GM18508 (cell line): Measurements from ENCODE around the gene ARMC9.

Experiments
- ATAC-seq: cut with Tn5 transposase; IDR thresholded peaks from one replicate; pipeline ENCODE4 v1.9.1; 2021; ENCODE audit warnings: moderate number of reproducible peaks; ENCODE audit not compliant: insufficient read depth, unreplicated experiment

Gene ARMC9

DNA sequence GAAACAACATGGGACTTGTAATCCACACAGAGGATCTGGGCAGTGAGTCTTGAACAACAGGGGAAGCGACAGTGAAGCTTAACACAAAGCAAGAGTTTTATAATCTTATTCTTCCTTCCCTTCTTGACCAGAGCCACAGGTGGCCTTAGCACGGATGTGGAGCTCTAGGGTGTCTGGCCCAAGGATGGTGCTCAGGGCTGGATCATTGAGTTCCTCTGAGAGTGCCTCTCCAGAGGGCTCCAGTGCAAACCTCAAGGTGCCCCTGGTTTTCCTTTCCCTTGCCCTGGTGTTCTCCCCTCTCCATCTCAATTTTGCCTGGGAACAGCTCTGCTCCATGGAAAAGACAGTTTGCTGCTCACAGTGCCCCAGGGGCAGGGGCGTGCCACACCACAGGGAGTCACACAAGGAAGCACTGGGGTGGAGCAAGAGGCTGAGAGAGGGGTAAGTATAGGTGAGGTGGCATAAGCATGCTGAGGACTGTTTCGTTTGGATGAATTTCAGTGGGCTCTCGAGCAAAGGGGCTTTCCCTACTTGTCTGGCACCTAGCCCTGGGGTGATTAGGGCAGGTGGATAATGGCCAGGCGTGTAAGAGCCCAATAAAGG, 108.5 kb downstream of the ARMC9 start:
- no peak for ATAC-seq

DNA sequence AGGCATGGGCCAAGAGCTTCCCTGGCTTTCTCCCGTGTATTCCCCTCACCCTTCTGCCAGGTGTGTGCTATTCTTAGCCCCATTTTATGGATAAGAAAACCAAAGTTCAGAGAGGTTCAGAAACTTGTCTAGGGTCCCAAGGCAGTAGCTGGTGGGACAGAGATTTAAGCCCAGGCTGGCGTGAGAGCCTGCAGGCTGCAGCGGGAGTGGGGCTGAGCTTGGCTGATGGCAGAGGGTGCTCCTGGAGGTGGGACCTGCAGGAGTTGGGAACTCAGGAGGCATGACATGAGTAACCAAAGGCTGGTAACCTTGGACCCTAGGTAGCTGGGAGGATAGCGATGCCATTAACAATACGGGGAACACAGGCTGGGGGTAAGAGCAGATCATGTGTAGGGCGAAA, 109.8 kb downstream of the ARMC9 start:
- no peak for ATAC-seq

DNA sequence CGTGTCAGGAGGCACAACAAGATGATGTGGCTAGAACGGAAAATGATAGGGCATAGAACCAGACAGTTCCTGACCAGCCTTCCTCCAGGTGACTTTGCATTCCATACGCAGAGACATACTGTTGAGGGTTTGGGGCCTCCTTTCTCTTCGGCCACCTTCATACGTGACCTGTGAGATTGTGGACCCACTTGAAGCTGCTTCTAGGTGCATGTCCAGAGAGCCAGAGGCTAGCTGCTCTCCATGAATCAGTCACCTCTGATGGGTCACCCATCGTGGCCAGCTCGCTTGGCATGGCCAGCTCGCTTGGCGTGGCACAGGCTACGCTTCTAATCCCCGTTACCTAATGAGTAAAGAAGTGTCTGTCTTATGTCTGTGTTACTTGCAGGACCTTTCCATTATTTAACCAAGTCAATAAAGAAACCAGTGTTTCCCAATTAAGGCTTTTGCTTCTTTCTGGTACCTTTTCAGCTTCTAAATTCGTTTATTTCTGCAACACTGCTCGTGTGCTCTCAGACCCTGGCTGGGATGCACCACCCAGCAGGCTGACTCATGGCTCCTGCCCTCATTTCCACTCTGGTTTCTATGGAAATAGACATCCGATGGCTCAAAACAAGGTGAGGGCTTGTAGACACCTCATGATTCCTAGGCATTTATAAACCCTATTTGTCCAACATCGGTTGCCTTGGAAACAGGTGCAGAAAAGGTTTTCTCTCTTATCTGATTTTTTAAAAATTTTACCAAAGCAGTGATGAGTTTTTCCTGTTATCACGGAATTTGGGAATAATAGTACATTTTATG, 110.4 kb downstream of the ARMC9 start:
- no peak for ATAC-seq

DNA sequence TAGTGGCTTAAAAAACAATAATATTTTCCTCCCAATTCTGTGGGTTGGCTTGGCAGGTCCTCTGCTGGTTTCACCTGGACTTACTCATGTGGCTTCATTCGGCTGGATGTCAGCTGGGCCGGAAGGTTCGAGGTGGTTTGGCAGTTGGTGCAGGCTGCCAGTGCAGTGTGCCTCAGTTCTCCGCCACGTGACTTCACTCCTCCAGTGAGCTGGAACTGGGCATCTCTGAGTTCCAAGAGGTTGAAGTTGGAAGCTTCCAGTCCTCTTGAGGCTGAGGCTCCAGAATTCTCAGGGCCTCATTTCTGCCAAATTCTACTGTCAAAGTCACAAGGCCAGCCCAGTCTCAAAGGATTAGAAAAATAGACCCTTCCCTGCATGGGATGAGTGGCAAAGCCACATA, 113.6 kb downstream of the ARMC9 start:
- ATAC-seq, result no peak

DNA sequence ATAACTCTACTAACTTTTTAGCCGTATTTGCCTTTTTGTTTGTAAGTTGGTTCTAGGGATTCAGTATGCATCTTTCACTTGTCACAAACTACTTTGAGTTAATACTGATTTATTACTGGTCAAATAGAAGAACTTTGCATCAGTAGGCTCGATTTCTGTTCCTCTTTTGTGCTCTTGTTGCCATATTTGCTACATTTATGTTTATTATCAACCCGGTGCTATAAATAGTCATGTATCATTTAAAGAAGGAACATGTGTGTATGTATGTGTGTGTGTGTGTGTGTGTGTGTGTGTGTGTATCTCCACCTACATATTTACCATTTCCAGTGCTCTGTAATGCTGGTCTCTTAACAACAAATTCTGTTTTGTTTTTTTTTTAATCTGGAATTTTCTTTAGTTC, 117.5 kb downstream of the ARMC9 start:
- ATAC-seq, result no peak

DNA sequence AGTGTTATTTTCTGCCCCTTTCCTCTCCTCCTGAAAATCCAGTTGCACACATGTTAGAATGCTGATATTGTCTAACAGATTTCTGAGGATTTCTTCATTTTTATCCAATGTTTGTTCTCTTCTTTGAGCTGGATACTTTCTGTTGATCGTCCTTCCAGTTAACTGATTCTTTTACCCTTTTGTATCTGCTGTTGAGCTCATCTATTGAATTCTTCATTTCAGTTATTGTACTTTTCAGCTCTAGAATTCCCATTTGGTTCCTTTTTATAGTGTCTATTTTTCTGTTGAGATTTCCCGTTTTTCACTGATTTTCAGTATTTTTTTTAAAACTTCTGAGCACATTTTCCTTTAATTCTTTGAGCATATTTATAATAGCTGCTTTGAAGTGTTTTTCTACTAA, 119.1 kb downstream of the ARMC9 start:
- no peak for ATAC-seq

DNA sequence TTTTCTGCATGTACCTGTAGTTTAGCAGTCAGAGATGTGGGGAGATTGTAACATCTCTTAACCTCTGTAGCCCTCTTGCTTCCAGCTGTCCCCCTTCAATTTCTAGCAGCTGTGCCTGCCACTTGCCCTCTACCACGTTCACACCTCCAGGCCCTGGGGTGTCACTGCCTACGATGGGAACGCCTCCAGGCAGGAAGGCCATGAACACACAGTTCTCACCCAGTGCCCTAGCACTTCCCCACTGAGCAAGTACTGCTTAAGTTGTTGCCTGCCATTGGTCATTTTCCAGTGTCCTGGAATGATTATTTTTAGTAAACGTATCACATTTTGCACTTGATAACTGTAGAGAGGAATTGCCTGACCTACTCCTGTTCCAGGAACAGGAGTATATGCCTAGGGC, 120.0 kb downstream of the ARMC9 start:
- ATAC-seq, result no peak

DNA sequence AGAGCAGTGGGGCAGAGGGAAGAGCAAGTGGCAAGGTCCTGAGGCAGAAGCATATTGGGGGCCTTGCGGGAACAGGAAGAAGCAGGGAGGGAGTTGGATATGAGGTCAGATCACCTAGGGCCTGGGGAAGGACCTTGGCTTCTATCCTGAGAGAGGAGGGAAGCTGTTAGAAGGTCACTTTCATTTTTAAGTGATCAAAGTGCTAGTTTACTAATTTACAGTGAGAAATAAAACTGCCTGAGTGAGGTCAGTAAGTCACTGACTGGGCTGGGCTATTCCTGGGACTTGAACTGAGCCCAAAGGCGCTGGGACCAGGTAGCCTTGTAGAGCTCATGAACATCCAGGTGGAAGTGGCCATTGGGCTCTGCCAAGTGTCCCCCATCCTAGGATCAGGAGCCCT, 120.5 kb downstream of the ARMC9 start:
- no peak for ATAC-seq

DNA sequence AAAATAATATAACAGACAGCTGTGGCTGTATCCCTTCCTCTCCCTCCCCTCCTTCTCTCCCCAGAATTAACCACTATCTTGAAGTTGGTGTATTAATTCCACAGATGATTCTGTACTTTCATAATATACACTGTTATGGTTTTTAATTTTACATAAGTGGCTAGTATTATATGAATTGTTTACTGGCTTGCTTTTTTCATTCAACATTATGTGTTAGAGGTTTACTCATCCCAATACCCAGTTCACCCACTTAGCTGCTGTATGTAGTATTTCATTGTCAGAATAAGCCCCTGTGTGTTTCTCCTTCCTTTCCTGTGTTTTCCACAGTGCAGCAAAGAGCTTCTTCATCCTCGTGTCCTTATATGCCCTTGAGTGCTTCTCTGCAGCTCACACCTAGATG, 121.4 kb downstream of the ARMC9 start:
- ATAC-seq, result no peak

DNA sequence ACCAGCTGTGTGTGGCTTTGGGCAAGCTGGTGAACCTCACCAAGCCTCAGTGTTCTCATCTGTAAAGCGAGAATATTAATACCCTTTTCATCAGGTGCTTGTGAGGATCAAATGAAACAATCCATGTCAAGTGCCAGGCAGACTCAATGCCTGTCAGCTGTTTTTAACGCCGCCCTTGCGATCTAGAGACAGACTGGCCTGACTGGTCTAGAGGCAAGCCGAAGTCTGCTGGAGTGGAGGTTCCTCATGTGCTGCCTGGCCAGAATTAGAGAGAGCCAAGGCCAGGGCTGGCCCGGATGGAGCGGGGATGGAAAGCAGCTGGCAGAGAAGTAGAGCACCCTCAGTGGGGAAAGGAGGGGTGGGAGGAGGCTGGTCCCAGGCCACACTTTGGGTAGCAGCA, 122.6 kb downstream of the ARMC9 start:
- ATAC-seq, result no peak

DNA sequence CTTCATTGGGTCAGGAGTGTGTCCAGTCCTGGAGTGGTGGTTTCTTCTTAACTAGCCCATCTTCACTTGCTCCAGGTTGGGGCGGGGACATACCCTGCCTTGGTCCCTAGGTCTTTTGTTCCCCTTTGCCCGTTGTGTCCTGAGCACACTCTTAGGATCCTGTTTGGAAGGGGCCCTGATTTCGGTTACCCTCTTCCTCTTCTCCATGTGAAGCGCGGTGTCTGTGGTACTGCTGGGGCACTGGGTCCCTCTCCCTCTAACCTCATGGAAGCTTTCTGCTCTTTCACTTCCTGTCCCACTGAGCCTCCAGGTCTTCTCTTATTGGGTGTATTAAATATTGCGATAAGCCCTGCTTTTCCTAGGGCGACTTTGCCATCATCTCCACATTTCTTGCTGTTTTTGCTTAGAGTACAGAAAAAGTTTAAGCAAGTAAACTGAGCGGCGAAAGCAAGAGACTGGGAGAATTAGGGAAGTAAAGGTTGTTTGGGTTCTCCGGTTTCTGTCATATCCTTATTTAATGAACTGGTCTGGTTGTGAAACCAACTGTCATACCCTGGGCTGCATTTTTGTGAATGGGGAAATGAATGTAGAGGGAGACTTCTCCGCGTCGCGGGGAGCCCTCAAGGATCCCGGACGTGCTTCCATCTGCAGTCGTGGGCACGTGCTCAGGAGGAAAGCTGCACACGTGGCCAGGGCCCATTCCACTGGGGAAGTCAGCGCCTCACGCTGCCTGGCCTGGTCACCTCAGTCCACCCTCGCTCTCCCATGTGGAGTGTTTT, 123.3 kb downstream of the ARMC9 start:
- no peak for ATAC-seq

DNA sequence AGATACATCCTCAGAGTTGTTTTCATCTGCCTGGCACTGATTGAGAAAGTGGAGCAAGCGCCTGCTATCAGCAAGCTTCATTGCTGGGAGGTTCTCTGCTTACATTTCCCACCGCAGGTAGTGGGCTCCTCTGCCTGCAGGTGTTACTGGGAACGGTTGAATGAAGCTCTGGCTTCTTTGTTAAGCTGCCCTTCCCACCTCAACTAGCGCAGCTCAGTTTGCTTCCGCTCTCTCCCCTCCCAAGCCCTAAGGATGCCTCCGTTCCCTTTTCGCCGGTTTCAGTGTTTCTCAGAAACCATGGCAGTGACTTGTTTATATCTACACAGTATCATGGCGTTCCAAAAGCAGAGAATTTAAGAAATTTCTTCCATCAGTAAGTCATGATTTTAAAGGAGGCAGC, 124.9 kb downstream of the ARMC9 start:
- ATAC-seq, result no peak

DNA sequence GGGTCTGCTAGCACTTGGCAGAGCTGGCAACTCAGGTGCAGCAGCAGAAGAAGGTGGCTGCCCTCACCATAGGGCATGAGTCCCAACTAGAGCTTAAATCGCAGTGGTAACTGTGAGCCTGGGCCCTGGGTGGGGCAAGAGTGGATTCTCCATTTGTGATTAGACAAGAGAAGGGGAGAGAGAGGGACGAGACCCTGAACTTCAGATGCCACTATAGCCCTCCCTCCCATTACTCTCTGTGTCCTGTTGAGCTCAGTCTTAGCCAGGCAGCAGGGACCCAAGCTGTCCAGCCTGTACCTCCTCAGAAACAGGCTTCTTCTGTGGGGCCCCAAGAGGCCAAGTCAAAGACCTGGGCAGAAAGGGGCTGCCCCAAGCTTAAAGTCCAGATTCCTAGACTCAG, 127.4 kb downstream of the ARMC9 start:
- no peak for ATAC-seq

DNA sequence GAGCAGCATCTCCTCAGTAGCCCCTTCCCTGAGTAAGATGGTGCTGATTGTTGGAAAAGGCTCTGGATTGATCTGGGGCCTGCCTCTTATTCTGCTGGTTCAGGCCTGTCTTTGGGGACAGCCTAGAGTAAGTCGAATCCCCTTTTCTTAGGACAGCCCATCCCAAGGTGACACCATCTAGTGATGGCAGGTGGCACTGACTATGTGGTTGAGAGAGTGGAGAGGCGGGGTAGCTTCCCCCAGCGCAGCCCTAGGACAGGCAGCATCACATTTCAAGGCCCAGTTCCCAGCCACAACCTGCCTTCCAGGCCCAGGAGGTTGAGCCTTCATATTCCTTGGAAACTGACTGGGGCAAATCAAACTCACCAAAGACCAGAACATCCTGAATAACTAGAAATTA, 128.0 kb downstream of the ARMC9 start:
- no peak for ATAC-seq

DNA sequence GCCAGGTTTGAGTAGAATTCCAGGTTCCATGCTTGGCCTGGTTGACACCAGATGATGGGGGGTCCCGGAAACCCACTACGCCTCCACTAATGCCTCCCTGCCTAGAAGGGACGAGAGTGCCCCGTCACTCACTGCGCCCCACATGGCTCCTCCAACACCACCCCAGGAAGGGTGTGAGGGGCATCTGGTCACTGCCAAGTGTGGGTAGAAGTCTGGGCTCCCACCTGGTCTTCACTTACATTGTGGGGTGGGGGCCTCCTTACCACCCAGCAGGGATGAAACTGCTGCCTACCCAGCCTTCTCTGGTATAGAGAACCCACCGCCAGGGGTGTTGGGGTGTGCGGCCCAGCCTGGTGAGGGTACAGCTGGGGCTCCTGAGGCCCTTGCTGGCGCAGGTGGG, 131.9 kb downstream of the ARMC9 start:
- ATAC-seq, result no peak

DNA sequence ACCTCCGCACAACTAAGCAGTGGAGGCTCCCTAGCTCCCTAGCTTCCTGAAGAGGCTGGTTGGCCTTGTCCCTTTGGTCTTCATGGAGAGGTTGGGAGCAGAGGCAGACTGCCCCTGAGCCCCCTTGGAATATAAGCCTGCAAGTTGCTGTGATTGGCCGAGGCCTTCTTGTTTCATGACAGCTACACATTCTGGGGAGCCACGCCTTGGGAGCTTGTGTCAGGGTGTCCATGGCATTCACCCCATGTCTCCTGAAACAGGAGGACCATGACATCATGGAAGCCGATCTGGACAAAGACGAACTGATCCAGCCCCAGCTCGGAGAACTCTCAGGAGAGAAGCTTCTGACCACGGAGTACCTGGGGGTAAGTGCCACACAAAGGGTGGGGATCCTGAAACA, 133.1 kb downstream of the ARMC9 start:
- no peak for ATAC-seq

DNA sequence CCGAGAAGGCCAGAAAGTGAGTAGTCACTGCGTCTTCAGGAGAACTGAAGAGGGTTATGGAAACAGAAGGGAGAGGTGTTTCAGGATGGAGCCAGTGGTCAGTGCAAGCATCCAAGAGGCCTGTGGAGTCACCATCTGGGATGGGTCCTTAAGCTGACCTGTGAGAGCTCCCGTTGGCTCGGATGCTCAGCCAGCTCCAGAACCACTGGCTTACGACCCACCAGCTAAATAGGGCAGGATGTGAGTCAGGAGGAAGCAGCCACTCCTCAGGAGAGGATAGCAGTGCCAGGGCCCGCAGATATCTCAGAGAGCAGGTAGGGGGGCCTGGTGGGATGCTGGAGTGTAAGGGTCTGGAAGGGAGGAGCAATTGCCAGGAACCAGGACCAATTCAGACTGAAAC, 134.0 kb downstream of the ARMC9 start:
- ATAC-seq, result no peak

DNA sequence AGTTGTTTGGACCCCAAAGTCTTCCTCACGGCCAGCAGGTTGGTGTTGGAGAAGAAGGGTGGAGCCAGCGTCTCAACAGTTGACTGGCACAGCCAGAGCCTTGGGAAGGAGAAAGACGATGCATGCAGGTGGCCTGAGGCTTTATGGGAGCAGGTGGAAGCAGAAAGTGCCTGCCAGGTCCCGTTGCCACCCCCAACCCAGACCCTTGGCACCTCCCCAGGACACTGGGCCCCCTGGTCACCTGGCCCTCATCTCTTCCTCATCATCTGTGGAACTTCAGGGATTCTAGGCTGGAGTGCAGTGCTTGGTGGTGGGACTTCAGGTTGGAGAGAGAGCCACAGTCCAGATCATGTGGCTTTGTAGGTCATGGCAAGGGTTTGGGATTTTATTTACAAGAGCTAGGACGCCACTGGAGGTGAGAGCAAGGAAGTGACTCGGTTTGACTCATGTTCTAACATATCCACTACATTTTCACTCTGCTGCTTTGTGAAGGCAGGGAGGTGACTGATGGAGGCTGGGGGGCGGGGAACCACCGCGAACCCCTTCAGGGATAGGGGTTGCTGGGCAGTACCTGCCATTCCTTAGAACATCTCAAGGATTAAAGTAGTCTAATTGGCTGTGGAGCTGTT, 134.6 kb downstream of the ARMC9 start:
- ATAC-seq, result no peak

DNA sequence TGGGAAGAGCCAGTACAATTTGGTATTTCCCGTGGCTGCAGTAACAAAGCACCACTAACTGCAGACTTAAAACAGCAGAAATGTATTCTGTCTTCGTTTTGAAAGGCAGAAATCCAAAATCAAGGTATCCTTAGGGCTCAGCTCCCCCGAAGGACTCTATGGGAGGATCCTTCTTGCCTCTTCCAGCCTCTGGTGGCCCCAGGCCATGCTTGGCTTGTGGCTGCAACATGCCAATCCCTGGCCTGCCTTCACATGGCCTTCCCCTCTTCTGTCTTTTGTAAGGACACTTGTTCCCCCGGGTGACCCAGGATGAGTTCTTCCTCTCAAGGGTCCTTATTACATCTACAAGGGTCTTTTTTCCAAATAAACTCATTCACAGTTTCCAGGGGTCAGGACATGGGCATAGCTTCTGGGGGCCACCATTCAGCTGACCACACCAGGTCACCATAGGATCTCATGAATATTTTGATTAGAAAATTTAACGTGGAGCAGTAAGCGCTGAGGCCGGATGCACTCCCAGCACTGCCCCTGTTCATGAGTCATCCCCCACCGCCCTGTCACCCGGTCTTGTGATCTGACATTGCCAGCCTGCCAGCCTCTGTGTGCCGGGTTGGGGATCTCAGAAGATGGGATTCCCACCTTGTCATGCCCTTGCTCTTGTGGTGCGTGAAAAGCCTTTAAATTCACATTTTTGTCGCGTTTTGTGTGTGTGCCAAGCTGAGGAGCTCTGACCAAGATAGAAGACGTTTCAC, 135.9 kb downstream of the ARMC9 start:
- no peak for ATAC-seq

DNA sequence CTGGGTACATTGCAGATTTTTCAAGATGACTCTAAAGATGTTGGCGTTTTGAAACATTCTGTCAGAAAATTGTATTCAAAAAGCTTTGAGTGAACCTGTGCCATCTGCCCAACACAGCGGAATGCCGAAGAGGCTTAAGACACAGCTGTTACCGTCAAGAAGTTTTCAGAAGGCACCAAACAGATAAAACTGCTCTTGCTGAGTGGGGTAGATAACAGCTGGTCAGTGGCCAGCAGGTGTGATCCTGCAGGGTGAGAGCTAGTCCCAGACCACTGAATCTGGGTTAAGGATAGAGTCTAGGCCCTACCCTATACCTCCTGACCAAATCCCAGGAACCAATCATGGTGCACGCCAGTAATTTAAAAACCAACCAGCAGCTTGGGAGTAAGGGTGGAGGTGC, 136.6 kb downstream of the ARMC9 start:
- no peak for ATAC-seq
